Activated CD8-positive, alpha-beta T cell treated with anti-CD3 and anti-CD28 coated beads for 36 hours (primary cell): Measurements from ENCODE around the gene SCP2D1. TPM values are rescaled to one million over a fixed set of nuclear protein-coding genes. Genes with fewer than 3 reads are reported as not detected.

Experiments
- ATAC-seq: fragments of 200-7000 bp; cut with Tn5 transposase; one replicate; pipeline ENCODE4 v1.10.0; 2021; ENCODE audit warnings: mild to moderate bottlenecking, moderate library complexity
- CTCF ChIA-PET: fragments of 350-600 bp; sonication (Branson Sonifier 250); formaldehyde crosslinking; loops from one replicate; lab custom pipeline; 2021; ENCODE audit warnings: antibody characterized with exemption; lab: Charles Lee
- POLR2A ChIA-PET: fragments of 350-600 bp; sonication (Branson Sonifier 250); formaldehyde crosslinking; loops from one replicate; lab custom pipeline; 2021; ENCODE audit warnings: antibody characterized with exemption; lab: Charles Lee
- DNase-seq: peaks from one replicate; pipeline ENCODE4 v3.0.0-alpha.2; 2020
- H3K27ac Mint-ChIP-seq: one replicate; pipeline ENCODE4 v1.8.0; 2021; ENCODE audit warnings: mild to moderate bottlenecking, mixed read lengths
- H3K27me3 Mint-ChIP-seq: one replicate; pipeline ENCODE4 v1.8.0; 2021; ENCODE audit warnings: mixed read lengths
- H3K36me3 Mint-ChIP-seq: one replicate; pipeline ENCODE4 v1.8.0; 2021; ENCODE audit warnings: low read depth, mixed read lengths
- H3K4me1 Mint-ChIP-seq: one replicate; pipeline ENCODE4 v1.8.0; 2021; ENCODE audit warnings: low read depth, mixed read lengths
- H3K4me3 Mint-ChIP-seq: one replicate; pipeline ENCODE4 v1.8.0; 2021; ENCODE audit warnings: mild to moderate bottlenecking, moderate library complexity, mixed read lengths
- H3K9me3 Mint-ChIP-seq: one replicate; pipeline ENCODE4 v1.8.0; 2021; ENCODE audit warnings: mixed read lengths
- intact Hi-C: fragments of 100-400 bp; cut with micrococcal nuclease; formaldehyde crosslinking; loops from one replicate; pipeline ENCODE4 v1.10.0; 2022
- total RNA-seq, 2 experiments: library from RNA; stranded (reverse); gene quantifications; one replicate each; pipeline ENCODE4 v1.2.3, GENCODE V29; 2021
- TF ChIP-seq, protein P1 (sequence below): fragments of 200-600 bp; IDR thresholded peaks from one replicate; pipeline ENCODE4 v1.8.0; 2022; ENCODE audit warnings: antibody characterized with exemption, mild to moderate bottlenecking

SCP2D1 gene
- total RNA-seq, 2 experiments from 2014 or later: not detected

- ChIA-PET CTCF (no interaction called here), POLR2A (no interaction called here)
- ATAC-seq: no peak
- TF ChIP-seq, protein P1, sequence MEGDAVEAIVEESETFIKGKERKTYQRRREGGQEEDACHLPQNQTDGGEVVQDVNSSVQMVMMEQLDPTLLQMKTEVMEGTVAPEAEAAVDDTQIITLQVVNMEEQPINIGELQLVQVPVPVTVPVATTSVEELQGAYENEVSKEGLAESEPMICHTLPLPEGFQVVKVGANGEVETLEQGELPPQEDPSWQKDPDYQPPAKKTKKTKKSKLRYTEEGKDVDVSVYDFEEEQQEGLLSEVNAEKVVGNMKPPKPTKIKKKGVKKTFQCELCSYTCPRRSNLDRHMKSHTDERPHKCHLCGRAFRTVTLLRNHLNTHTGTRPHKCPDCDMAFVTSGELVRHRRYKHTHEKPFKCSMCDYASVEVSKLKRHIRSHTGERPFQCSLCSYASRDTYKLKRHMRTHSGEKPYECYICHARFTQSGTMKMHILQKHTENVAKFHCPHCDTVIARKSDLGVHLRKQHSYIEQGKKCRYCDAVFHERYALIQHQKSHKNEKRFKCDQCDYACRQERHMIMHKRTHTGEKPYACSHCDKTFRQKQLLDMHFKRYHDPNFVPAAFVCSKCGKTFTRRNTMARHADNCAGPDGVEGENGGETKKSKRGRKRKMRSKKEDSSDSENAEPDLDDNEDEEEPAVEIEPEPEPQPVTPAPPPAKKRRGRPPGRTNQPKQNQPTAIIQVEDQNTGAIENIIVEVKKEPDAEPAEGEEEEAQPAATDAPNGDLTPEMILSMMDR: no peak
- intact Hi-C loops: no loop called here
- Mint-ChIP-seq H3K4me3 (no peak overlapping the region), H3K27ac (no peak overlapping the region), H3K4me1 (no peaks in the 10 kb centered on the region), H3K36me3 (no peaks in the 10 kb centered on the region), H3K9me3 (no peaks in the 10 kb centered on the region), H3K27me3 (peaks cover 10% of the 10 kb centered on the region)
- DNase-seq: no peak
Observed at GRCh38 chr20:18853216-18853615, 39.6 kb downstream of the SCP2D1 start.

GRCh38 chr20:18853946-18854646, 40.5 kb downstream of the SCP2D1 start:
- H3K4me3 Mint-ChIP-seq: no peak overlapping the region
- H3K27me3 Mint-ChIP-seq: peaks cover 10% of the 10 kb centered on the region
- intact Hi-C loops: no loop called here
- ATAC-seq: no peak
- no peaks in the 10 kb centered on the region for H3K9me3 Mint-ChIP-seq
- no peaks in the 10 kb centered on the region for H3K4me1 Mint-ChIP-seq
- H3K27ac Mint-ChIP-seq: no peak overlapping the region
- ChIA-PET CTCF (no interaction called here), POLR2A (no interaction called here)
- TF ChIP-seq, protein P1: no peak
- no peak for DNase-seq
- H3K36me3 Mint-ChIP-seq: no peaks in the 10 kb centered on the region

GRCh38 chr20:18855882-18856281, 42.3 kb downstream of the SCP2D1 start:
- Mint-ChIP-seq H3K36me3 (no peaks in the 10 kb centered on the region), H3K4me3 (no peak overlapping the region), H3K27ac (no peak overlapping the region), H3K9me3 (peaks cover 4% of the 10 kb centered on the region), H3K27me3 (peaks cover 10% of the 10 kb centered on the region), H3K4me1 (no peaks in the 10 kb centered on the region)
- DNase-seq (no peak), ATAC-seq (no peak)
- CTCF ChIA-PET: no interaction called here
- TF ChIP-seq, protein P1: no peak
- intact Hi-C loops: no loop called here
- POLR2A ChIA-PET: no interaction called here

DNA sequence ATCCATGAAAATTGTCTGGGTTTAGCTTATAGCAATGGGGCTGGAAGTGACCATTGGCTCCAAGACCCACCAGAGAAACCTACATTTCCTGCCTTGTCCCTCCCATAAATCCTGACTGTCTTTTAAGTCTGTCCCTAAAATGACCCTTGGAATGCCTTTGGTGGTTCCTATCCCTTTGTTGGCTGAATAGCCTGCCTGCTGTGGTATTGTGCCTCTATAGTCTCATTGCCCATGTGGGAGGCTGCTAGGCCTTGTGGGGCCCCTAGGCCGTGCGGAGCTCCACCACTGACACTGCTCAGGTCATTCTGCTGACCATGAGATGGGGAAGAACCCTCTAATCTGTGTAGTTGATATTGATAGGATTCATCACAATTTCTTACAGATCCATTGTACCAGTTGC, 43.3 kb downstream of the SCP2D1 start:
- Mint-ChIP-seq H3K27ac (no peak overlapping the region), H3K4me1 (no peaks in the 10 kb centered on the region)

DNA sequence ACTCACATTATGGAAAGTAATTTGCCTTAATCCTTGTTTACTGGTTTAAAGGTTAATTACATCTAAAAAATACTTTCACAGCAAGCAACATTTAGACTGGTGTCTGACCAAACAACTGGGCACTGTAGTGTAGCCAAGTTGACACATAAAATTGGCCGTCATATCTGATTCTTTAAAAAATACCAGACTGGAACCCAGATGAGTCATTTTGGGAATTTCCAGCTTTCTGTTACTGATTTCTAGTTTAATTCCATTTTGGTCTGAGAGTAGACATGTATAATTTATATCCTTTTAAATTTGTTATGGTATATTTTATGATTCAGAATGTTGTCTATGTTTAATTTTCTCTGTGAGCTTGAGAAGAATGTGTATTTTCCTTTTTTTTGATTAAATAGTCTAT, 44.1 kb downstream of the SCP2D1 start:
- Mint-ChIP-seq H3K27ac (no peak overlapping the region), H3K27me3 (peaks cover 8% of the 10 kb centered on the region), H3K9me3 (peaks cover 4% of the 10 kb centered on the region), H3K36me3 (no peaks in the 10 kb centered on the region), H3K4me3 (no peak overlapping the region), H3K4me1 (no peaks in the 10 kb centered on the region)
- TF ChIP-seq, protein P1: no peak
- CTCF ChIA-PET: no interaction called here
- ATAC-seq (no peak), DNase-seq (no peak)
- POLR2A ChIA-PET: no interaction called here
- intact Hi-C loops: no loop called here

More for the DNA sequence above, 43.3 kb downstream of the SCP2D1 start:
- no peak overlapping the region for H3K4me3 Mint-ChIP-seq
- ATAC-seq (no peak), DNase-seq (no peak)
- TF ChIP-seq, protein P1: no peak
- CTCF ChIA-PET: no interaction called here
- POLR2A ChIA-PET: no interaction called here
- H3K27me3 Mint-ChIP-seq: peaks cover 8% of the 10 kb centered on the region
- no peaks in the 10 kb centered on the region for H3K36me3 Mint-ChIP-seq
- intact Hi-C loops: no loop called here
- peaks cover 4% of the 10 kb centered on the region for H3K9me3 Mint-ChIP-seq
